H1 (cell line): Measurements from ENCODE around the gene ME1. TPM values are rescaled to one million over a fixed set of nuclear protein-coding genes. Genes with fewer than 3 reads are reported as not detected.

Source experiments
- CTCF ChIA-PET: fragments of 300-600 bp; sonication (Branson Sonifier 250); formaldehyde crosslinking; loops from one replicate; lab custom pipeline; 2021; ENCODE audit not compliant: partially characterized antibody; lab: Charles Lee
- POLR2A ChIA-PET: fragments of 300-600 bp; sonication (Branson Sonifier 250); formaldehyde crosslinking; loops from one replicate; lab custom pipeline; 2021; ENCODE audit warnings: inconsistent platforms; ENCODE audit not compliant: partially characterized antibody; lab: Charles Lee
- DNase-seq, 2 experiments: peaks; one replicate each; pipeline versions ENCODE4 v3.0.0 to v3.0.0-alpha.2; 2010 to 2022; ENCODE audit warnings: low spot score in 2 of 2, low read depth in 1 of 2, mixed read lengths in 1 of 2
- FAIRE-seq: peaks from 2 replicates; lab custom pipeline; 2011; peaks lifted over from hg19 to GRCh38; lab: Jason Lieb, UNC
- H2AFZ ChIP-seq: 2 replicates; pipeline ENCODE4 v1.8.1; 2012; ENCODE audit warnings: low read length, inconsistent platforms
- H2AK5ac ChIP-seq: 2 replicates; pipeline ENCODE4 v1.6.1; 2013; ENCODE audit warnings: low read depth, low read length
- H2BK120ac ChIP-seq: replicated peaks from 2 replicates; pipeline ENCODE3; 2013; ENCODE audit warnings: low read depth, low read length, inconsistent platforms
- H2BK12ac ChIP-seq: 2 replicates; pipeline ENCODE4 v1.6.1; 2013; ENCODE audit warnings: low read depth, low read length
- H2BK15ac ChIP-seq: 2 replicates; pipeline ENCODE4 v1.6.1; 2013; ENCODE audit warnings: low read length
- H2BK20ac ChIP-seq: 2 replicates; pipeline ENCODE4 v1.6.1; 2013; ENCODE audit warnings: low read length
- H2BK5ac ChIP-seq: 2 replicates; pipeline ENCODE4 v1.6.1; 2013; ENCODE audit warnings: low read depth, low read length
- H3K14ac ChIP-seq: 2 replicates; pipeline ENCODE4 v1.6.1; 2013; ENCODE audit warnings: inconsistent platforms; ENCODE audit not compliant: insufficient read length
- H3K18ac ChIP-seq: 2 replicates; pipeline ENCODE4 v1.6.1; 2013; ENCODE audit warnings: low read length; ENCODE audit errors: extremely low read depth
- H3K23ac ChIP-seq: 2 replicates; pipeline ENCODE4 v1.6.1; 2013; ENCODE audit warnings: inconsistent platforms; ENCODE audit not compliant: insufficient read length
- H3K23me2 ChIP-seq: 2 replicates; pipeline ENCODE4 v1.6.1; 2013; ENCODE audit warnings: low read depth, low read length
- H3K27ac ChIP-seq: 2 replicates; pipeline ENCODE4 v1.6.1; 2011; ENCODE audit warnings: low read depth, low read length, inconsistent platforms
- H3K27me3 ChIP-seq, 4 experiments: replicated peaks in 1 of 4; 1 replicate in 1 of 4; 2 replicates in 3 of 4; pipeline versions ENCODE4 v1.6.1 to v1.8.1; 2011 to 2013; ENCODE audit warnings: low read length in 3 of 4, mild to moderate bottlenecking in 3 of 4, inconsistent platforms in 2 of 4, mixed read lengths in 2 of 4, moderate library complexity in 1 of 4; ENCODE audit not compliant: control insufficient read depth in 3 of 4, insufficient read depth in 3 of 4; ENCODE audit errors: extremely low read depth in 1 of 4
- H3K36me3 ChIP-seq, 4 experiments: 2 replicates each; pipeline versions ENCODE4 v1.6.1 to v1.8.1; 2011 to 2013; ENCODE audit warnings: mild to moderate bottlenecking in 4 of 4, low read length in 3 of 4, moderate library complexity in 2 of 4, control low read depth in 1 of 4, inconsistent platforms in 1 of 4; ENCODE audit not compliant: insufficient read depth in 4 of 4, control insufficient read depth in 2 of 4
- H3K4ac ChIP-seq: replicated peaks from 2 replicates; pipeline ENCODE3; 2013; ENCODE audit warnings: low read length, low read depth, mixed read lengths, inconsistent platforms; ENCODE audit not compliant: insufficient read length
- H3K4me1 ChIP-seq, 4 experiments: replicated peaks in 1 of 4; 1 replicate in 1 of 4; 2 replicates in 3 of 4; pipeline versions ENCODE4 v1.6.1 to v1.8.1; 2011 to 2013; ENCODE audit warnings: low read length in 3 of 4, inconsistent platforms in 2 of 4, mixed read lengths in 1 of 4; ENCODE audit not compliant: insufficient read depth in 4 of 4, control insufficient read depth in 3 of 4
- H3K4me2 ChIP-seq, 2 experiments: 2 replicates each; pipeline versions ENCODE4 v1.6.1 to v1.8.1; 2011 to 2013; ENCODE audit warnings: low read depth in 2 of 2, low read length in 2 of 2, control low read depth in 1 of 2, inconsistent platforms in 1 of 2, mild to moderate bottlenecking in 1 of 2; ENCODE audit not compliant: insufficient read depth in 1 of 2
- H3K4me3 ChIP-seq, 4 experiments: fragments of 200-600, 300-600 bp in 1 of 4; sonication (generic), shearing (Covaris generic), sonication (Bioruptor Twin) in 1 of 4; 2 replicates each; pipeline versions ENCODE4 v1.5.1 to v1.8.1; 2011 to 2016; ENCODE audit warnings: low read length in 4 of 4, low read depth in 3 of 4, control low read depth in 2 of 4, inconsistent platforms in 2 of 4, mild to moderate bottlenecking in 2 of 4, mixed read lengths in 1 of 4, moderate library complexity in 1 of 4; ENCODE audit not compliant: insufficient read depth in 2 of 4; ENCODE audit errors: extremely low read depth in 1 of 4
- H3K56ac ChIP-seq: replicated peaks from 2 replicates; pipeline ENCODE3; 2013; ENCODE audit warnings: low read depth, mild to moderate bottlenecking, mixed read lengths, low read length, inconsistent platforms; ENCODE audit not compliant: insufficient read length
- H3K79me1 ChIP-seq: 2 replicates; pipeline ENCODE4 v1.6.1; 2013; ENCODE audit warnings: low read depth, low read length, control low read depth
- H3K79me2 ChIP-seq, 2 experiments: 2 replicates each; pipeline versions ENCODE4 v1.6.1 to v1.8.1; 2012 to 2013; ENCODE audit warnings: low read length in 2 of 2, mild to moderate bottlenecking in 2 of 2, inconsistent platforms in 1 of 2; ENCODE audit not compliant: insufficient read depth in 2 of 2, control insufficient read depth in 1 of 2
- H3K9ac ChIP-seq, 4 experiments: replicated peaks in 1 of 4; 1 replicate in 1 of 4; 2 replicates in 3 of 4; pipeline versions ENCODE4 v1.6.1 to v1.8.1; 2011 to 2013; ENCODE audit warnings: low read depth in 3 of 4, low read length in 3 of 4, control low read depth in 2 of 4, mild to moderate bottlenecking in 2 of 4, moderate library complexity in 2 of 4, inconsistent platforms in 1 of 4; ENCODE audit errors: extremely low read depth in 1 of 4
- H3K9me3 ChIP-seq, 2 experiments: 2 replicates each; pipeline versions ENCODE4 v1.6.1 to v1.8.1; 2012 to 2013; ENCODE audit warnings: mild to moderate bottlenecking in 2 of 2, moderate library complexity in 2 of 2, control low read depth in 1 of 2, inconsistent platforms in 1 of 2, low read depth in 1 of 2, low read length in 1 of 2, mixed read lengths in 1 of 2; ENCODE audit not compliant: insufficient read depth in 2 of 2
- H4K20me1 ChIP-seq, 2 experiments: replicated peaks in 1 of 2; 2 replicates each; pipeline versions ENCODE3 to v1.8.1; 2011 to 2013; ENCODE audit warnings: inconsistent platforms in 2 of 2, low read length in 2 of 2, mild to moderate bottlenecking in 1 of 2; ENCODE audit not compliant: insufficient read depth in 2 of 2, control insufficient read depth in 1 of 2
- H4K5ac ChIP-seq: 2 replicates; pipeline ENCODE4 v1.6.1; 2013; ENCODE audit warnings: low read length, low read depth, mixed read lengths, inconsistent platforms; ENCODE audit not compliant: insufficient read length
- H4K8ac ChIP-seq: 2 replicates; pipeline ENCODE4 v1.8.0; 2013; ENCODE audit warnings: mild to moderate bottlenecking, moderate library complexity, low read length, inconsistent platforms; ENCODE audit not compliant: insufficient read depth; ENCODE audit errors: extremely low read depth
- H4K91ac ChIP-seq: replicated peaks from 2 replicates; pipeline ENCODE3; 2013; ENCODE audit warnings: low read length, mixed read lengths, inconsistent platforms; ENCODE audit not compliant: insufficient read length
- BACH1 ChIP-seq: IDR thresholded peaks from 2 replicates; pipeline ENCODE4 v1.6.1; 2012; ENCODE audit warnings: low read length, improper control_type of control experiment
- POU5F1 ChIP-seq: IDR thresholded peaks from 2 replicates; pipeline ENCODE4 v1.6.1; 2011; ENCODE audit warnings: low read depth, mild to moderate bottlenecking, low read length, moderate library complexity
- TAF7 ChIP-seq: optimal IDR thresholded peaks from 2 replicates; pipeline ENCODE3; 2011; ENCODE audit warnings: low read depth, mild to moderate bottlenecking, inconsistent platforms, low read length, moderate library complexity, borderline replicate concordance
- WGBS, 2 experiments: shearing (Covaris generic) in 1 of 2; methylation state at CpG; one replicate each; pipeline versions ENCODE4 v1.1.6 to v1.1.7; 2013 to 2015; ENCODE audit warnings: low lambda C conversion rate in 2 of 2, mixed read lengths in 2 of 2, inconsistent platforms in 1 of 2, low coverage in 1 of 2, missing lambda C conversion rate in 1 of 2; ENCODE audit not compliant: insufficient replicate concordance in 2 of 2, insufficient coverage in 1 of 2, insufficient read length in 1 of 2; ENCODE audit errors: extremely low coverage in 1 of 2, missing lambda C conversion rate in 1 of 2; 5-methylcytosine and 5-hydroxymethylcytosine counted together
- polyA plus RNA-seq, 7 experiments: library from polyadenylated mRNA; depleted of rRNA in 3 of 7; stranded (reverse) in 5 of 7; unstranded in 2 of 7; fragments of >200 nt in 5 of 7; fragments of 200-250 nt in 2 of 7; gene quantifications; 1 replicate in 5 of 7; 2 replicates in 1 of 7; 4 replicates in 1 of 7; pipeline versions ENCODE4 v1.2.1 to v1.2.3, GENCODE V29; 2011 to 2013; ENCODE audit warnings: missing spikeins in 2 of 7, mixed read lengths in 2 of 7
- total RNA-seq: library from RNA; stranded (reverse); fragmentation: NEBNext Ultra II Directional; extraction: Animal tissue kit (Norgen Biotek cat#: 25700); gene quantifications from 2 replicates; pipeline ENCODE4 v1.2.1, GENCODE V29; 2021

The ME1 gene
- total and polyA plus RNA-seq, 2 of the 8 experiments (the other 6 are each of a cell fraction or from before 2014, with no cell fraction given): 1.3 to 3.9 TPM

GRCh38 chr6:83270971-83271719, 159.7 kb downstream of the ME1 start:
- ChIA-PET CTCF (no interaction called here), POLR2A (no interaction called here)
- H2BK12ac ChIP-seq: no peak overlapping the region
- H3K27me3 ChIP-seq: no peaks in the 10 kb centered on the region
- H2AK5ac ChIP-seq: no peak overlapping the region
- H4K91ac ChIP-seq: no peak overlapping the region
- H4K8ac ChIP-seq: no peak overlapping the region
- no peaks in the 10 kb centered on the region for H3K79me2 ChIP-seq
- H2BK5ac ChIP-seq: no peak overlapping the region
- H3K36me3 ChIP-seq: no peaks in the 10 kb centered on the region
- no peak overlapping the region for H3K18ac ChIP-seq
- no peaks in the 10 kb centered on the region for H3K23me2 ChIP-seq
- no peak overlapping the region for H3K4me3 ChIP-seq
- H3K4ac ChIP-seq: no peak overlapping the region
- no peaks in the 10 kb centered on the region for H3K79me1 ChIP-seq
- WGBS, 2 experiments: 93% methylated on average over 6 of the region's 6 CpGs; no CpG with 5 or more reads in 1 of the 2 experiments
- H2BK15ac ChIP-seq: no peak overlapping the region
- H3K27ac ChIP-seq: no peak overlapping the region
- no peak overlapping the region for H2BK20ac ChIP-seq
- H3K9ac ChIP-seq: no peak overlapping the region
- H3K4me2 ChIP-seq: no peak overlapping the region
- TF ChIP-seq POU5F1: no peak
- no peak for TF ChIP-seq BACH1
- TF ChIP-seq TAF7: no peak
- H2AFZ ChIP-seq: no peak overlapping the region
- H3K23ac ChIP-seq: no peak overlapping the region
- no peak overlapping the region for H3K56ac ChIP-seq
- DNase-seq (no peak), FAIRE-seq (no peak)
- no peaks in the 10 kb centered on the region for H3K9me3 ChIP-seq
- H4K20me1 ChIP-seq: no peaks in the 10 kb centered on the region
- no peak overlapping the region for H3K14ac ChIP-seq
- no peak overlapping the region for H4K5ac ChIP-seq
- H2BK120ac ChIP-seq: no peak overlapping the region
- H3K4me1 ChIP-seq: no peaks in the 10 kb centered on the region
